ENCODE data around the gene UAP1L1.

DNA sequence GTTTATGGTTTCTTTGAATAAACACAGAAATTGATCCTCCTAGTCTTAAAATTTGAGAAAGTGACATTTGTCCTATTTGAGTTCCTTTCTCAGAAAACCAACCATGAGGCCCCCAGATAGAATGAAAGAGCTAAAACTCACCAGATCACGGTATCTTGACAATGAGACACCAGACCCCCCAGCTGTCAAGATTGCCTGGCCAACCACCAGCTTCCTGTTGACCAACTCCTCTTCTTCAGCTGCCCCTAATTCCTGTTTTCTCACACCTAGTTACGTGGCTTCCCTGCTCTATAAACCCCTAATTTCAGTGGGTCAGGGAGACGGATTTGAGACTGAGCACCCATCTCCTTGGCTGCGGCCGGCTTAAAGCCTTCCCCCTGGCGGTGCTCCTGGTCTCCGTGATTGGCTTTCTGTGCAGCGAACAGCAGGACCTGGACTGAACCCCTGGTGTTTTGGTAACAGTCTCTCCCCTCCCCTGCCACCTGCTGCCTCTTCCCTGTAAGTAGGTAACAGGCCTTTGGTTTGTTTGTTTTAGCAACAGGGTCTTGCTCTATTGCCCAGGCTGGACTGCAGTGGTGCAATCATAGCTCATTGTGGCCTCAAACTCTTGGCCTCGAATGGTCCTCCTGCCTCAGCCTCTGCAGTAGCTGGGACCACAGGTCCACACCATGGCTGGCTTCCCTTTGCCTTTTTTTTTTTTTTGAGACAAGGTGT lies 18.6 kb upstream of the UAP1L1 start:
- TF ChIP-seq, protein P1, sequence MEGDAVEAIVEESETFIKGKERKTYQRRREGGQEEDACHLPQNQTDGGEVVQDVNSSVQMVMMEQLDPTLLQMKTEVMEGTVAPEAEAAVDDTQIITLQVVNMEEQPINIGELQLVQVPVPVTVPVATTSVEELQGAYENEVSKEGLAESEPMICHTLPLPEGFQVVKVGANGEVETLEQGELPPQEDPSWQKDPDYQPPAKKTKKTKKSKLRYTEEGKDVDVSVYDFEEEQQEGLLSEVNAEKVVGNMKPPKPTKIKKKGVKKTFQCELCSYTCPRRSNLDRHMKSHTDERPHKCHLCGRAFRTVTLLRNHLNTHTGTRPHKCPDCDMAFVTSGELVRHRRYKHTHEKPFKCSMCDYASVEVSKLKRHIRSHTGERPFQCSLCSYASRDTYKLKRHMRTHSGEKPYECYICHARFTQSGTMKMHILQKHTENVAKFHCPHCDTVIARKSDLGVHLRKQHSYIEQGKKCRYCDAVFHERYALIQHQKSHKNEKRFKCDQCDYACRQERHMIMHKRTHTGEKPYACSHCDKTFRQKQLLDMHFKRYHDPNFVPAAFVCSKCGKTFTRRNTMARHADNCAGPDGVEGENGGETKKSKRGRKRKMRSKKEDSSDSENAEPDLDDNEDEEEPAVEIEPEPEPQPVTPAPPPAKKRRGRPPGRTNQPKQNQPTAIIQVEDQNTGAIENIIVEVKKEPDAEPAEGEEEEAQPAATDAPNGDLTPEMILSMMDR (IDR thresholded peaks at IDR 0.05): no peak
- no peak for TF ChIP-seq POLR2A (IDR thresholded peaks at IDR 0.05)
